ENCODE results near the gene PTPN22. TPM values are rescaled to one million over a fixed set of nuclear protein-coding genes. Genes with fewer than 3 reads are reported as not detected.
A peak's percentile ranks its signal among the peaks of the same experiment; 100 is the strongest.

PTPN22 gene
- polyA plus RNA-seq (2013, experiment 1 of 2), result not detected
- 0.01 TPM for polyA plus RNA-seq (2013, experiment 2 of 2)

GRCh38 chr1:113871597-113872113 is at the start of gene PTPN22:
PTPN22 (minus strand) TSS chr1:113871712.
- Histone ChIP-seq H3K27me3 (ENCODE audit: control insufficient read depth in 3 of 3, insufficient read depth in 3 of 3, low read depth in 1 of 3, low read length in 3 of 3) (peaks cover 0 to 20% (median 0%) of the 10 kb centered on the region in 3 experiments), H3K18ac (ENCODE audit: low read length) (no peak within 1 kb of the TSS), H3K4ac (ENCODE audit: low read length) (no peak within 1 kb of the TSS), H2BK5ac (ENCODE audit: low read length) (no peak within 1 kb of the TSS), H3K23ac (ENCODE audit: low read depth, low read length, poor library complexity) (peak within 1 kb of the TSS; percentile 44), H3K4me1 (ENCODE audit: control insufficient read depth in 2 of 2, insufficient read depth in 1 of 2, low read depth in 1 of 2, low read length in 2 of 2) (no peaks in the 10 kb centered on the region), H3K79me1 (ENCODE audit: low read depth, low read length) (no peaks in the 10 kb centered on the region), H3K4me2 (ENCODE audit: insufficient read depth, low read length, poor library complexity, severe bottlenecking) (no peak within 1 kb of the TSS), H2AK5ac (ENCODE audit: low read depth, low read length) (no peak within 1 kb of the TSS), H3K4me3 (ENCODE audit: low read length in 2 of 2) (no peak within 1 kb of the TSS), H2AFZ (ENCODE audit: low read length) (no peak within 1 kb of the TSS), H2BK12ac (ENCODE audit: low read length) (no peak within 1 kb of the TSS), H4K8ac (ENCODE audit: low read depth, low read length) (no peak within 1 kb of the TSS), H3K9ac (ENCODE audit: low read depth, low read length, poor library complexity) (no peak within 1 kb of the TSS), H4K91ac (ENCODE audit: low read depth, low read length, poor library complexity) (no peak within 1 kb of the TSS), H3K27ac (replicated peaks; ENCODE audit: low read length) (no peak within 1 kb of the TSS), H3K14ac (ENCODE audit: low read length) (no peak within 1 kb of the TSS), H2BK120ac (ENCODE audit: low read depth, low read length) (no peak within 1 kb of the TSS), H2BK15ac (ENCODE audit: low read length) (no peak within 1 kb of the TSS), H3K9me3 (replicated peaks in 1 of 2; ENCODE audit: control insufficient read depth in 2 of 2, insufficient read depth in 1 of 2, low read depth in 1 of 2, low read length in 2 of 2) (no peaks in the 10 kb centered on the region), H3K36me3 (replicated peaks in 1 of 2; ENCODE audit: control insufficient read depth in 2 of 2, insufficient read depth in 2 of 2, low read length in 2 of 2) (no peaks in the 10 kb centered on the region)
- no peak for DNase-seq (ENCODE audit: low spot score)
- WGBS, 2 donors (ENCODE audit: extremely low coverage in 2 of 2, insufficient read length in 2 of 2, insufficient replicate concordance in 1 of 2), result no CpG with 5 or more reads among the region's 4 CpGs

- Histone ChIP-seq H4K91ac (ENCODE audit: low read depth, low read length, poor library complexity) (no peak overlapping the region), H3K27me3 (ENCODE audit: control insufficient read depth in 3 of 3, insufficient read depth in 3 of 3, low read depth in 1 of 3, low read length in 3 of 3) (peaks cover 0 to 2% (median 0%) of the 10 kb centered on the region in 3 experiments), H3K9me3 (replicated peaks in 1 of 2; ENCODE audit: control insufficient read depth in 2 of 2, insufficient read depth in 1 of 2, low read depth in 1 of 2, low read length in 2 of 2) (no peaks in the 10 kb centered on the region), H3K27ac (replicated peaks; ENCODE audit: low read length) (no peak overlapping the region), H2BK120ac (ENCODE audit: low read depth, low read length) (no peak overlapping the region), H4K8ac (ENCODE audit: low read depth, low read length) (no peak overlapping the region), H3K4me1 (ENCODE audit: control insufficient read depth in 2 of 2, insufficient read depth in 1 of 2, low read depth in 1 of 2, low read length in 2 of 2) (peaks cover 0 to 4% of the 10 kb centered on the region in 2 donors), H3K36me3 (replicated peaks in 1 of 2; ENCODE audit: control insufficient read depth in 2 of 2, insufficient read depth in 2 of 2, low read length in 2 of 2) (peaks cover 0 to 11% of the 10 kb centered on the region in 2 donors), H3K23ac (ENCODE audit: low read depth, low read length, poor library complexity) (no peak overlapping the region), H2AK5ac (ENCODE audit: low read depth, low read length) (no peak overlapping the region), H2BK15ac (ENCODE audit: low read length) (no peak overlapping the region), H2AFZ (ENCODE audit: low read length) (no peak overlapping the region), H3K14ac (ENCODE audit: low read length) (no peak overlapping the region), H3K79me1 (ENCODE audit: low read depth, low read length) (no peaks in the 10 kb centered on the region), H3K4me3 (ENCODE audit: low read length in 2 of 2) (no peak overlapping the region), H3K18ac (ENCODE audit: low read length) (no peak overlapping the region), H3K4ac (ENCODE audit: low read length) (no peak overlapping the region), H2BK12ac (ENCODE audit: low read length) (no peak overlapping the region), H3K9ac (ENCODE audit: low read depth, low read length, poor library complexity) (no peak overlapping the region), H3K4me2 (ENCODE audit: insufficient read depth, low read length, poor library complexity, severe bottlenecking) (no peak overlapping the region), H2BK5ac (ENCODE audit: low read length) (no peak overlapping the region)
- DNase-seq (ENCODE audit: low spot score), result no peak
Measured at GRCh38 chr1:113918243-113918642, 46.7 kb upstream of the PTPN22 start.

GRCh38 chr1:113917400-113918082 is 46.0 kb upstream of the PTPN22 start:
- no peaks in the 10 kb centered on the region for H3K79me1 ChIP-seq (ENCODE audit: low read depth, low read length)
- DNase-seq (ENCODE audit: low spot score), result no peak
- H3K18ac ChIP-seq (ENCODE audit: low read length), result no peak overlapping the region
- peaks cover 0 to 4% of the 10 kb centered on the region in 2 donors for H3K4me1 ChIP-seq (ENCODE audit: control insufficient read depth in 2 of 2, insufficient read depth in 1 of 2, low read depth in 1 of 2, low read length in 2 of 2)
- H3K23ac ChIP-seq (ENCODE audit: low read depth, low read length, poor library complexity), result no peak overlapping the region
- H4K8ac ChIP-seq (ENCODE audit: low read depth, low read length), result no peak overlapping the region
- no peak overlapping the region for H4K91ac ChIP-seq (ENCODE audit: low read depth, low read length, poor library complexity)
- H2AK5ac ChIP-seq (ENCODE audit: low read depth, low read length), result no peak overlapping the region
- no peak overlapping the region for H2BK15ac ChIP-seq (ENCODE audit: low read length)
- WGBS, 2 donors (ENCODE audit: extremely low coverage in 2 of 2, insufficient read length in 2 of 2, insufficient replicate concordance in 1 of 2), result no CpG with 5 or more reads among the region's 2 CpGs
- H3K9ac ChIP-seq (ENCODE audit: low read depth, low read length, poor library complexity), result no peak overlapping the region
- no peak overlapping the region for H2BK5ac ChIP-seq (ENCODE audit: low read length)
- H3K4me3 ChIP-seq (ENCODE audit: low read length in 2 of 2), result no peak overlapping the region
- no peak overlapping the region for H2BK12ac ChIP-seq (ENCODE audit: low read length)
- H3K4ac ChIP-seq (ENCODE audit: low read length), result no peak overlapping the region
- peaks cover 0 to 18% of the 10 kb centered on the region in 2 donors for H3K36me3 ChIP-seq (replicated peaks in 1 of 2; ENCODE audit: control insufficient read depth in 2 of 2, insufficient read depth in 2 of 2, low read length in 2 of 2)
- H2BK120ac ChIP-seq (ENCODE audit: low read depth, low read length), result no peak overlapping the region
- no peak overlapping the region for H3K27ac ChIP-seq (replicated peaks; ENCODE audit: low read length)
- no peak overlapping the region for H3K14ac ChIP-seq (ENCODE audit: low read length)
- H2AFZ ChIP-seq (ENCODE audit: low read length), result no peak overlapping the region
- H3K27me3 ChIP-seq (ENCODE audit: control insufficient read depth in 3 of 3, insufficient read depth in 3 of 3, low read depth in 1 of 3, low read length in 3 of 3), result no peaks in the 10 kb centered on the region
- no peaks in the 10 kb centered on the region for H3K9me3 ChIP-seq (replicated peaks in 1 of 2; ENCODE audit: control insufficient read depth in 2 of 2, insufficient read depth in 1 of 2, low read depth in 1 of 2, low read length in 2 of 2)
- no peak overlapping the region for H3K4me2 ChIP-seq (ENCODE audit: insufficient read depth, low read length, poor library complexity, severe bottlenecking)

- H3K79me1 ChIP-seq (ENCODE audit: low read depth, low read length), result no peaks in the 10 kb centered on the region
- H3K4me3 ChIP-seq (ENCODE audit: low read length in 2 of 2), result no peak overlapping the region
- H3K36me3 ChIP-seq (replicated peaks in 1 of 2; ENCODE audit: control insufficient read depth in 2 of 2, insufficient read depth in 2 of 2, low read length in 2 of 2), result peaks cover 0 to 24% of the 10 kb centered on the region in 2 donors
- H3K4ac ChIP-seq (ENCODE audit: low read length), result no peak overlapping the region
- WGBS, 2 donors (ENCODE audit: extremely low coverage in 2 of 2, insufficient read length in 2 of 2, insufficient replicate concordance in 1 of 2), result no CpG with 5 or more reads among the region's 5 CpGs
- no peak overlapping the region for H2BK15ac ChIP-seq (ENCODE audit: low read length)
- no peak overlapping the region for H3K4me2 ChIP-seq (ENCODE audit: insufficient read depth, low read length, poor library complexity, severe bottlenecking)
- no peak overlapping the region for H2BK12ac ChIP-seq (ENCODE audit: low read length)
- H3K9ac ChIP-seq (ENCODE audit: low read depth, low read length, poor library complexity), result no peak overlapping the region
- no peak overlapping the region for H3K14ac ChIP-seq (ENCODE audit: low read length)
- H4K8ac ChIP-seq (ENCODE audit: low read depth, low read length), result no peak overlapping the region
- no peak overlapping the region for H2BK5ac ChIP-seq (ENCODE audit: low read length)
- H3K27ac ChIP-seq (replicated peaks; ENCODE audit: low read length), result no peak overlapping the region
- H3K4me1 ChIP-seq (ENCODE audit: control insufficient read depth in 2 of 2, insufficient read depth in 1 of 2, low read depth in 1 of 2, low read length in 2 of 2), result peaks cover 0 to 4% of the 10 kb centered on the region in 2 donors
- no peak overlapping the region for H2AFZ ChIP-seq (ENCODE audit: low read length)
- no peaks in the 10 kb centered on the region for H3K9me3 ChIP-seq (replicated peaks in 1 of 2; ENCODE audit: control insufficient read depth in 2 of 2, insufficient read depth in 1 of 2, low read depth in 1 of 2, low read length in 2 of 2)
- DNase-seq (ENCODE audit: low spot score), result no peak
- H3K18ac ChIP-seq (ENCODE audit: low read length), result no peak overlapping the region
- H2BK120ac ChIP-seq (ENCODE audit: low read depth, low read length), result no peak overlapping the region
- no peak overlapping the region for H3K23ac ChIP-seq (ENCODE audit: low read depth, low read length, poor library complexity)
- H3K27me3 ChIP-seq (ENCODE audit: control insufficient read depth in 3 of 3, insufficient read depth in 3 of 3, low read depth in 1 of 3, low read length in 3 of 3), result no peaks in the 10 kb centered on the region
- H4K91ac ChIP-seq (ENCODE audit: low read depth, low read length, poor library complexity), result no peak overlapping the region
- H2AK5ac ChIP-seq (ENCODE audit: low read depth, low read length), result no peak overlapping the region
Measured at GRCh38 chr1:113916974-113917373, 45.5 kb upstream of the PTPN22 start.

Measured in neuronal stem cell (in vitro differentiated cells).